ENCODE data around the gene CDH13. TPM values are rescaled to one million over a fixed set of nuclear protein-coding genes. Genes with fewer than 3 reads are reported as not detected.

The CDH13 gene
- total RNA-seq, 1 donor from 2014 or later, result 81.1 TPM

GRCh38 chr16:83312015-83312717, 685.4 kb downstream of the CDH13 start:
- peaks cover 13% of the 10 kb centered on the region for H3K4me1 Mint-ChIP-seq (ENCODE audit: low read depth, unreplicated experiment)
- no peaks in the 10 kb centered on the region for H3K27me3 Mint-ChIP-seq (ENCODE audit: unreplicated experiment)
- DNase-seq, result no peak
- no peaks in the 10 kb centered on the region for H3K36me3 Mint-ChIP-seq (ENCODE audit: unreplicated experiment)
- H3K4me3 Mint-ChIP-seq (ENCODE audit: unreplicated experiment), result no peak overlapping the region
- H3K27ac Mint-ChIP-seq (ENCODE audit: unreplicated experiment), result no peak overlapping the region
- peaks cover 3% of the 10 kb centered on the region for H3K9me3 Mint-ChIP-seq (ENCODE audit: unreplicated experiment)
- TF ChIP-seq CTCF (IDR thresholded peaks at IDR 0.05; ENCODE audit: partially characterized antibody, unreplicated experiment), result no peak

GRCh38 chr16:83312718-83313245, 686.0 kb downstream of the CDH13 start:
- Mint-ChIP-seq H3K27me3 (ENCODE audit: unreplicated experiment) (no peaks in the 10 kb centered on the region), H3K4me3 (ENCODE audit: unreplicated experiment) (no peak overlapping the region), H3K36me3 (ENCODE audit: unreplicated experiment) (no peaks in the 10 kb centered on the region), H3K9me3 (ENCODE audit: unreplicated experiment) (peaks cover 3% of the 10 kb centered on the region), H3K4me1 (ENCODE audit: low read depth, unreplicated experiment) (peaks cover 11% of the 10 kb centered on the region), H3K27ac (ENCODE audit: unreplicated experiment) (no peak overlapping the region)
- DNase-seq, result no peak
- TF ChIP-seq CTCF (IDR thresholded peaks at IDR 0.05; ENCODE audit: partially characterized antibody, unreplicated experiment), result no peak

- H3K27ac Mint-ChIP-seq (ENCODE audit: unreplicated experiment), result no peak overlapping the region
- H3K36me3 Mint-ChIP-seq (ENCODE audit: unreplicated experiment), result no peaks in the 10 kb centered on the region
- no peak for DNase-seq
- no peak overlapping the region for H3K4me3 Mint-ChIP-seq (ENCODE audit: unreplicated experiment)
- H3K4me1 Mint-ChIP-seq (ENCODE audit: low read depth, unreplicated experiment), result peaks cover 11% of the 10 kb centered on the region
- H3K9me3 Mint-ChIP-seq (ENCODE audit: unreplicated experiment), result peaks cover 3% of the 10 kb centered on the region
- TF ChIP-seq CTCF (IDR thresholded peaks at IDR 0.05; ENCODE audit: partially characterized antibody, unreplicated experiment), result no peak
- no peaks in the 10 kb centered on the region for H3K27me3 Mint-ChIP-seq (ENCODE audit: unreplicated experiment)
Observed at GRCh38 chr16:83315271-83315670, 688.5 kb downstream of the CDH13 start.

- DNase-seq, result no peak
- no peak for TF ChIP-seq CTCF (IDR thresholded peaks at IDR 0.05; ENCODE audit: partially characterized antibody, unreplicated experiment)
- no peak overlapping the region for H3K4me3 Mint-ChIP-seq (ENCODE audit: unreplicated experiment)
- H3K9me3 Mint-ChIP-seq (ENCODE audit: unreplicated experiment), result peaks cover 3% of the 10 kb centered on the region
- H3K27ac Mint-ChIP-seq (ENCODE audit: unreplicated experiment), result no peak overlapping the region
- no peaks in the 10 kb centered on the region for H3K36me3 Mint-ChIP-seq (ENCODE audit: unreplicated experiment)
- no peaks in the 10 kb centered on the region for H3K27me3 Mint-ChIP-seq (ENCODE audit: unreplicated experiment)
- H3K4me1 Mint-ChIP-seq (ENCODE audit: low read depth, unreplicated experiment), result peaks cover 11% of the 10 kb centered on the region
Observed at GRCh38 chr16:83316458-83316857, 689.7 kb downstream of the CDH13 start.

- no peaks in the 10 kb centered on the region for H3K27me3 Mint-ChIP-seq (ENCODE audit: unreplicated experiment)
- peaks cover under 1% of the 10 kb centered on the region for H3K4me1 Mint-ChIP-seq (ENCODE audit: low read depth, unreplicated experiment)
- no peak for DNase-seq
- TF ChIP-seq CTCF (IDR thresholded peaks at IDR 0.05; ENCODE audit: partially characterized antibody, unreplicated experiment), result no peak
- H3K27ac Mint-ChIP-seq (ENCODE audit: unreplicated experiment), result no peak overlapping the region
- H3K4me3 Mint-ChIP-seq (ENCODE audit: unreplicated experiment), result no peak overlapping the region
- no peaks in the 10 kb centered on the region for H3K36me3 Mint-ChIP-seq (ENCODE audit: unreplicated experiment)
- peaks cover 3% of the 10 kb centered on the region for H3K9me3 Mint-ChIP-seq (ENCODE audit: unreplicated experiment)
Observed at GRCh38 chr16:83318390-83318789, 691.6 kb downstream of the CDH13 start.
